ENCODE data around the gene DEDD2. TPM values are rescaled to one million over a fixed set of nuclear protein-coding genes. Genes with fewer than 3 reads are reported as not detected.
A peak's percentile ranks its signal among the peaks of the same experiment; 100 is the strongest.

DEDD2 gene
- total RNA-seq, 1 donor from 2014 or later = 27.1 TPM

DNA sequence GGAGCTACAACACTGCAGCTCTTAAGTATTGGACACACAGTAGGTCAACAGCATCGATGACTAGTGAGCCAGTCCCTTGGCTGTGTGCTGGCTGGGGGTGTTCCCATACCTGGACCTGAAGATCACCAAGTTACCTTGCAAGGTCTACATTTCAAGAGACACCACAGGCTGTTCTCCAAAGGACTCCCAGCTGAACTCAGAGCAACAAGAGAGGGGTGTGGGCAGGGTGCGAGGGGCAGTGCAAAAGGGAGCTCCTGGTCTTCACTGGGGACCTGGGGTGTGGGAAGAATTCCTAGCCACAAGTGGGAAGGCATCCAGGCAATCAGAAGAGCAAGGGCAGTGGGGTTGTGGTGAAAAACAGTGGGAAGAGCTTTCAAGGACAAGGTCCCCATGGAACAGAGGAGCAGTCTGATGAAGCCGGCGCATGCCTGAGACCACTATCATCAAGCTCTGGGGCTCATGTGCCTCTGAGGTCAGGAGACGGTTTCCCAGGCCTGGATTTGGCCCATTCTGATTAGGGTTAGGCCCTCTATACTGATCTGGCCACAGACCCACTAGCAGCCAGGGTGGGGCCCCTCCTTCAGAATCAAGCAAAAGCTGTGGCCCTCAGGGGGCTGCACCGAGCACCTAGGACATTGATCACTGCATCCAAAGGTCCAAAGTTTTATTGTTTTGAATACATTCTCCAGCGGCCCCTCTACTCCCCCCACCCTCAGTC, 29.6 kb upstream of the DEDD2 start:
- Mint-ChIP-seq H3K27me3 (ENCODE audit: unreplicated experiment) (peaks cover 26% of the 10 kb centered on the region), H3K4me3 (ENCODE audit: unreplicated experiment) (no peak overlapping the region), H3K9me3 (ENCODE audit: unreplicated experiment) (no peaks in the 10 kb centered on the region), H3K36me3 (ENCODE audit: low read depth, unreplicated experiment) (no peaks in the 10 kb centered on the region), H3K27ac (ENCODE audit: unreplicated experiment) (peak overlapping the region; percentile 42), H3K4me1 (ENCODE audit: unreplicated experiment) (peaks cover 44% of the 10 kb centered on the region)
- TF ChIP-seq, protein P1, sequence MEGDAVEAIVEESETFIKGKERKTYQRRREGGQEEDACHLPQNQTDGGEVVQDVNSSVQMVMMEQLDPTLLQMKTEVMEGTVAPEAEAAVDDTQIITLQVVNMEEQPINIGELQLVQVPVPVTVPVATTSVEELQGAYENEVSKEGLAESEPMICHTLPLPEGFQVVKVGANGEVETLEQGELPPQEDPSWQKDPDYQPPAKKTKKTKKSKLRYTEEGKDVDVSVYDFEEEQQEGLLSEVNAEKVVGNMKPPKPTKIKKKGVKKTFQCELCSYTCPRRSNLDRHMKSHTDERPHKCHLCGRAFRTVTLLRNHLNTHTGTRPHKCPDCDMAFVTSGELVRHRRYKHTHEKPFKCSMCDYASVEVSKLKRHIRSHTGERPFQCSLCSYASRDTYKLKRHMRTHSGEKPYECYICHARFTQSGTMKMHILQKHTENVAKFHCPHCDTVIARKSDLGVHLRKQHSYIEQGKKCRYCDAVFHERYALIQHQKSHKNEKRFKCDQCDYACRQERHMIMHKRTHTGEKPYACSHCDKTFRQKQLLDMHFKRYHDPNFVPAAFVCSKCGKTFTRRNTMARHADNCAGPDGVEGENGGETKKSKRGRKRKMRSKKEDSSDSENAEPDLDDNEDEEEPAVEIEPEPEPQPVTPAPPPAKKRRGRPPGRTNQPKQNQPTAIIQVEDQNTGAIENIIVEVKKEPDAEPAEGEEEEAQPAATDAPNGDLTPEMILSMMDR (IDR thresholded peaks at IDR 0.05; ENCODE audit: unreplicated experiment) = no peak
- no peak for DNase-seq (ENCODE audit: low spot score)

DNA sequence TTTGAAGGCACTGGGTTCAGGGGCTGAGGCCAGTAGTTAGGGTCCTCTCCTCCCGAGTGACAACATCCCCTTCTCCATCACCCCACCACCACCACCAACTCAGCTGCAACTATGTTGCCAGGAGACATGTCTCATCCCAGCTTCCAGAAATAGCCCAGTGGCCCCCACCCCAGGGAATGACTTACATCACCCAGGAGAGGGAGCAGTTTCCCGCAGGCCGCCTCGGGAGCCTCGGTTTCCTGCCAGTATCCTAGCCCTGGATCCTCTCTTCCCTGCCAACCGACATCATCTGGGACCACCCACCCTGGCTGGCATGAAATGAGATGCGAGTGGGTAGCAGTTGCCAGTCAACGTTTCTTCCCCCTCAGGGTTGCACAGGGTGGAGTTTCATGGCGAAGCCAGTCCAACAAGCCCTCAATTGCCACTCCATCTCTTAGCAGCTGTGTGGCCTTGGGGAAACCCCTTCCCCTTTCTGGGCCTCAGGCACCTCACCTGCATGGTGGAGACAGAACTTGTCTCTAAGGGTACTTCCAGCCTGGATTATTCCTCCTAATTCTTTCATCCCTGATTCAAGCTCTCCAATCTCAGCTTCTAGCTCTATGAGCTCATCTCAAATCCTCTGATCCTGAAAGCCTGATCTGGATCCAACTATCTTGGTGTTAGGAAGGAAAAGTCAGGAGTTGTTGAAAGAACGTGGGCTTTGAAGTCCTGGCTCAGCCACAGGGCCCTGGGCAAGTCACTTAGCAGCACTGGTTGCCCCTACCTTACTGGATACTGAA, 28.9 kb upstream of the DEDD2 start:
- TF ChIP-seq, protein P1 (IDR thresholded peaks at IDR 0.05; ENCODE audit: unreplicated experiment) = peak; percentile 14
- H3K27ac Mint-ChIP-seq (ENCODE audit: unreplicated experiment) = peak overlapping the region; percentile 11
- H3K27me3 Mint-ChIP-seq (ENCODE audit: unreplicated experiment) = peaks cover 20% of the 10 kb centered on the region
- peak; percentile 62 for DNase-seq (ENCODE audit: low spot score)
- H3K9me3 Mint-ChIP-seq (ENCODE audit: unreplicated experiment) = no peaks in the 10 kb centered on the region
- H3K4me1 Mint-ChIP-seq (ENCODE audit: unreplicated experiment) = peaks cover 43% of the 10 kb centered on the region
- no peak overlapping the region for H3K4me3 Mint-ChIP-seq (ENCODE audit: unreplicated experiment)
- H3K36me3 Mint-ChIP-seq (ENCODE audit: low read depth, unreplicated experiment) = no peaks in the 10 kb centered on the region

GRCh38 chr19:42245231-42245630, 27.8 kb upstream of the DEDD2 start:
- Mint-ChIP-seq H3K27ac (ENCODE audit: unreplicated experiment) (peak overlapping the region; percentile 99), H3K9me3 (ENCODE audit: unreplicated experiment) (no peaks in the 10 kb centered on the region), H3K4me3 (ENCODE audit: unreplicated experiment) (peak overlapping the region; percentile 94), H3K4me1 (ENCODE audit: unreplicated experiment) (peaks cover 49% of the 10 kb centered on the region), H3K36me3 (ENCODE audit: low read depth, unreplicated experiment) (peaks cover 4% of the 10 kb centered on the region), H3K27me3 (ENCODE audit: unreplicated experiment) (peaks cover 22% of the 10 kb centered on the region)
- DNase-seq (ENCODE audit: low spot score) = no peak
- TF ChIP-seq, protein P1 (IDR thresholded peaks at IDR 0.05; ENCODE audit: unreplicated experiment) = no peak

GRCh38 chr19:42244347-42245220, 27.1 kb upstream of the DEDD2 start:
- Mint-ChIP-seq H3K4me3 (ENCODE audit: unreplicated experiment) (peak overlapping the region; percentile 94), H3K4me1 (ENCODE audit: unreplicated experiment) (peaks cover 52% of the 10 kb centered on the region)

More at GRCh38 chr19:42244347-42245220, 27.1 kb upstream of the DEDD2 start:
- TF ChIP-seq, protein P1 (IDR thresholded peaks at IDR 0.05; ENCODE audit: unreplicated experiment) = peak; percentile 15
- Mint-ChIP-seq H3K27me3 (ENCODE audit: unreplicated experiment) (peaks cover 24% of the 10 kb centered on the region), H3K27ac (ENCODE audit: unreplicated experiment) (peak overlapping the region; percentile 99), H3K36me3 (ENCODE audit: low read depth, unreplicated experiment) (peaks cover 10% of the 10 kb centered on the region), H3K9me3 (ENCODE audit: unreplicated experiment) (no peaks in the 10 kb centered on the region)
- DNase-seq (ENCODE audit: low spot score) = peak; percentile 92

Measured in endothelial cell (in vitro differentiated cells).